Ishikawa (cell line): ENCODE results near the gene SHKBP1.

Experiments
- CREB1 ChIP-seq: IDR thresholded peaks from 2 replicates; pipeline ENCODE4 v1.6.1; 2012; ENCODE audit warnings: low read depth
- MAX ChIP-seq: IDR thresholded peaks from 2 replicates; pipeline ENCODE4 v1.6.1; 2012
- TAF1 ChIP-seq: IDR thresholded peaks from 2 replicates; pipeline ENCODE4 v1.6.1; 2012; ENCODE audit warnings: low read depth, mild to moderate bottlenecking

DNA sequence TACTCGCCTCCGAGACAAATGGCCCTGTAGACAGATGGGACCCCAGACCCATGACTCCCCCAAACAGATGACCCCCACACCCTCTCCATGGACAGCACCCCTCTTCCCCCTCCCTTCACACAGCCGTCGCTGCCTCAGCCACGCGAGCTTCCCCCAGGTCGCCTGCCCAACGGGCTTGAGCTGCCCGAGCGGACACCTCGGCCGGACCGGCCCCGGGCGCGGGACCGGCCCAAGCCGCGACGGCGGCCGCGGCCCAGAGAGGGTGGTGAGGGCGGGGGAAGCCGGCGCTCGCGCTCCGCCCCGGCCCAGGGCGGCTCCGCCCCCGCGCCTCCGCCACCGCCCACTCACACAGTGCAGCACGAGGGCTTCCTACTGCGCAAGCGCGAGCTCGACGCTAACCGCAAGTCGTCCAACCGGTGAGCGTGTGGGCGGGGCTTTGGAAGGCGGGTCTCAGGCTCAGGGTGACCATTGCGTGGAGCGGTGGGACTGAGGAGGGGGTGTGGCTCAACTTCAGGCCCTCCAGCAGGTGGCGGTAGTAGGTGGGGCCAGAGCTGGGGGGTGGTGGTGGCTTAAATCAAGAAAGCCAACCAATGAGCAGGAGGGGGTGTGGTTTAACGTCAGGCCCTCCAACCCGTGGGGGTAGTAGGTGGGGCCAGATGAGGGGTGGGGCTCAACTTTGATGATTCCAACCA, 6.2 kb upstream of the SHKBP1 start:
- no peak for TF ChIP-seq TAF1
- TF ChIP-seq MAX = peak; percentile 85
- TF ChIP-seq CREB1 = no peak
